ENCODE measurements around the gene CAMK1.

CAMK1 gene

GRCh38 chr3:9783954-9784353 lies 14.2 kb upstream of the CAMK1 start:
- TF ChIP-seq CTCF (conservative IDR thresholded peaks at IDR 0.05): no peak
- H3K27ac ChIP-seq: peak overlapping the region; percentile 34; the same call in 1 of the 2 replicates

- peak overlapping the region; percentile 34 for H3K27ac ChIP-seq
- peak; percentile 46 for TF ChIP-seq CTCF (conservative IDR thresholded peaks at IDR 0.05)
Observed at GRCh38 chr3:9782770-9783169, 13.0 kb upstream of the CAMK1 start.

- H3K27ac ChIP-seq: peak overlapping the region; percentile 34
- no peak for TF ChIP-seq CTCF (conservative IDR thresholded peaks at IDR 0.05)
Observed at GRCh38 chr3:9781978-9782603, 12.3 kb upstream of the CAMK1 start.

GRCh38 chr3:9781551-9781950 lies 11.8 kb upstream of the CAMK1 start:
- no peak for TF ChIP-seq CTCF (conservative IDR thresholded peaks at IDR 0.05)
- H3K27ac ChIP-seq: peak overlapping the region; percentile 34; the same call in 1 of the 2 replicates

- TF ChIP-seq CTCF (conservative IDR thresholded peaks at IDR 0.05): no peak
- peak overlapping the region; percentile 34; the same call in 1 of the 2 replicates for H3K27ac ChIP-seq
Observed at GRCh38 chr3:9780910-9781309, 11.2 kb upstream of the CAMK1 start.

- H3K27ac ChIP-seq: no peak overlapping the region
- no peak for TF ChIP-seq CTCF (conservative IDR thresholded peaks at IDR 0.05)
Observed at GRCh38 chr3:9780458-9780812, 10.7 kb upstream of the CAMK1 start.

GRCh38 chr3:9779721-9780457 lies 10.1 kb upstream of the CAMK1 start:
- no peak for TF ChIP-seq CTCF (conservative IDR thresholded peaks at IDR 0.05)
- H3K27ac ChIP-seq: no peak overlapping the region
